HepG2 (cell line): Measurements from ENCODE around the gene ASB16. TPM values are rescaled to one million over a fixed set of nuclear protein-coding genes. Genes with fewer than 3 reads are reported as not detected.

Source experiments
- CBX5 ChIP-seq: sonication (generic); formaldehyde crosslinking; IDR thresholded peaks from 2 replicates; pipeline ENCODE4 v1.4.0; 2020; ENCODE audit warnings: missing genetic modification reagents, borderline replicate concordance
- ELF1 ChIP-seq: sonication (generic); formaldehyde crosslinking; IDR thresholded peaks from 2 replicates; pipeline ENCODE4 v1.4.0; 2020; ENCODE audit warnings: missing genetic modification reagents
- ELF3 ChIP-seq: IDR thresholded peaks from 2 replicates; pipeline ENCODE4 v1.6.1; 2016; ENCODE audit warnings: missing genetic modification reagents, missing compliant biosample characterization
- ERF ChIP-seq: IDR thresholded peaks from 2 replicates; pipeline ENCODE4 v1.6.1; 2018; ENCODE audit warnings: missing biosample characterization, missing genetic modification reagents
- NPAS2 ChIP-seq: sonication (generic); formaldehyde crosslinking; IDR thresholded peaks from 2 replicates; pipeline ENCODE4 v1.8.0; 2022; ENCODE audit warnings: mild to moderate bottlenecking, missing genetic modification reagents, borderline replicate concordance
- RARA ChIP-seq: IDR thresholded peaks from 2 replicates; pipeline ENCODE4 v1.6.1; 2016; ENCODE audit warnings: missing genetic modification reagents, missing compliant biosample characterization
- RARG ChIP-seq: sonication (generic); formaldehyde crosslinking; IDR thresholded peaks from 2 replicates; pipeline ENCODE4 v1.4.0; 2020; ENCODE audit warnings: low read depth, mild to moderate bottlenecking, missing genetic modification reagents
- RCOR2 ChIP-seq: IDR thresholded peaks from 2 replicates; pipeline ENCODE4 v1.6.1; 2016; ENCODE audit warnings: missing biosample characterization, missing genetic modification reagents
- SETDB1 ChIP-seq: sonication (generic); formaldehyde crosslinking; IDR thresholded peaks from 2 replicates; pipeline ENCODE4 v1.5.1; 2020; ENCODE audit warnings: missing genetic modification reagents, mild to moderate bottlenecking, borderline replicate concordance
- TBP ChIP-seq: sonication (generic); formaldehyde crosslinking; IDR thresholded peaks from 2 replicates; pipeline ENCODE4 v1.5.0; 2020; ENCODE audit warnings: missing genetic modification reagents
- TCF7 ChIP-seq: sonication (generic); IDR thresholded peaks from 2 replicates; pipeline ENCODE4 v1.6.1; 2016; ENCODE audit warnings: antibody characterized with exemption, low read depth
- ZBTB49 ChIP-seq: sonication (generic); formaldehyde crosslinking; IDR thresholded peaks from 2 replicates; pipeline ENCODE4 v1.4.0; 2020; ENCODE audit warnings: missing genetic modification reagents, borderline replicate concordance
- ZNF281 ChIP-seq: sonication (generic); formaldehyde crosslinking; IDR thresholded peaks from 2 replicates; pipeline ENCODE4 v1.4.0; 2020; ENCODE audit warnings: missing genetic modification reagents, borderline replicate concordance
- ZNF530 ChIP-seq: sonication (generic); formaldehyde crosslinking; IDR thresholded peaks from 2 replicates; pipeline ENCODE4 v1.5.0; 2020; ENCODE audit warnings: low read depth, mild to moderate bottlenecking, missing genetic modification reagents
- ZNF564 ChIP-seq: sonication (generic); formaldehyde crosslinking; IDR thresholded peaks from 2 replicates; pipeline ENCODE4 v1.8.1; 2023; ENCODE audit warnings: mild to moderate bottlenecking, missing genetic modification reagents
- ZNF724P ChIP-seq: sonication (generic); formaldehyde crosslinking; IDR thresholded peaks from 2 replicates; pipeline ENCODE4 v1.8.0; 2022; ENCODE audit warnings: missing genetic modification reagents, borderline replicate concordance
- ZNF891 ChIP-seq: sonication (generic); formaldehyde crosslinking; IDR thresholded peaks from 2 replicates; pipeline ENCODE4 v1.5.0; 2020; ENCODE audit warnings: mild to moderate bottlenecking, missing genetic modification reagents
- polyA plus RNA-seq, 8 experiments: library from polyadenylated mRNA; depleted of rRNA in 3 of 8; stranded (reverse) in 7 of 8; unstranded in 1 of 8; fragments of >200 nt; fragmentation: Illumina TruSeq in 4 of 8; extraction: Trizol in 4 of 8; gene quantifications; 2 replicates each; pipeline versions ENCODE4 v1.2.1 to v1.2.3, GENCODE V29; 2011 to 2016; ENCODE audit warnings: low read depth in 4 of 8, missing spikeins in 1 of 8, mixed read lengths in 1 of 8; ENCODE audit not compliant: insufficient read depth in 1 of 8
- total RNA-seq, 5 experiments: library from RNA; depleted of rRNA; stranded (reverse); fragments of >200 nt; fragmentation: Illumina TruSeq; extraction: Trizol; gene quantifications; 2 replicates each; pipeline ENCODE4 v1.2.3, GENCODE V29; 2016; ENCODE audit warnings: low read depth in 1 of 5
- TF ChIP-seq, protein P1 (sequence below): sonication (generic); formaldehyde crosslinking; IDR thresholded peaks from 2 replicates; pipeline ENCODE4 v1.4.0; 2020; ENCODE audit warnings: missing genetic modification reagents, mild to moderate bottlenecking, borderline replicate concordance
- TF ChIP-seq, protein P2 (sequence below): sonication (generic); formaldehyde crosslinking; IDR thresholded peaks from 2 replicates; pipeline ENCODE4 v1.8.0; 2022; ENCODE audit warnings: missing genetic modification reagents, mild to moderate bottlenecking, inconsistent platforms, borderline replicate concordance
- TF ChIP-seq, protein P3 (sequence below): sonication (generic); formaldehyde crosslinking; IDR thresholded peaks from 2 replicates; pipeline ENCODE4 v1.4.0; 2020; ENCODE audit warnings: missing genetic modification reagents, low read depth, mild to moderate bottlenecking, borderline replicate concordance

Gene ASB16
- total and polyA plus RNA-seq, 2 of the 13 experiments (the other 11 are each of a cell fraction or from before 2014, with no cell fraction given), result 0.07 TPM; not detected in 1

DNA sequence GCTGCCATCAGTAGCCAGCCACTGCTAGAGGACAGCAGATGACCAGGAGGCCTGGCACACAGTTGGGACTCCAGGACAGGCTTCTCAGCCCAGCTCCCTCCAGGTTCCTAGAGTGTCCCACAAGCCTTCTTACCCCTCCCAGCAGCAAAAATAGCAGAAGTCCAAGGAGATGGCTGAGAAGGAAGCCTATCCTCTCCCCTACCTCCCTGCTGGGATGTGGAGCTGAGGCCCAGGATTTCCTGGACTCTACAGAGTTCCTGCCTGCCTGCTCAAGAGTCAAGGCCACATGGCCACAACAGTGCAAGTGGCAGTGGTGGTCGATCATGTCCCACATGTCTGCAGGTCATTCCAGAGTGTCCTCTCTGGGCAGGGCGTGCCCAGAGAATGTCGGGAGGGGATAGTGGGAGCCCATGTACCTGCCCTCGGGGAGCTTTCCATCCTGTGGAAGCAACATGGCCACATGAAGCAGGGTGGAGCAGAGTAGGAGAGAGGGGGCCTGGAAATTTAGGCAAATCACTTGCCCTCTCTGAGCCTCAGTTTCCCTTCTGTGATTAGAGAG is 36.5 kb upstream of the ASB16 start (continued):
- TF ChIP-seq CBX5 (CRISPR knock-in tag) (peak; percentile 84; the same call in 1 of the 2 replicates), ZBTB49 (CRISPR knock-in tag) (no peak), RARA (CRISPR knock-in tag) (peak; percentile 92), RARG (CRISPR knock-in tag) (no peak), ELF1 (CRISPR knock-in tag) (peak; percentile 42; the same call in 1 of the 2 replicates), RCOR2 (CRISPR knock-in tag) (peak; percentile 48), ZNF281 (peak; percentile 57; the same call in 1 of the 2 replicates), TBP (no peak), SETDB1 (CRISPR knock-in tag) (no peak), ZNF530 (no peak), ZNF891 (CRISPR knock-in tag) (no peak; the same call in 1 of the 2 replicates), ELF3 (CRISPR knock-in tag) (peak; percentile 94), NPAS2 (CRISPR knock-in tag) (no peak), ZNF564 (no peak), ERF (CRISPR knock-in tag) (peak; percentile 57; the same call in 1 of the 2 replicates), ZNF724P (CRISPR knock-in tag) (no peak), TCF7 (no peak)
- TF ChIP-seq, protein P1, sequence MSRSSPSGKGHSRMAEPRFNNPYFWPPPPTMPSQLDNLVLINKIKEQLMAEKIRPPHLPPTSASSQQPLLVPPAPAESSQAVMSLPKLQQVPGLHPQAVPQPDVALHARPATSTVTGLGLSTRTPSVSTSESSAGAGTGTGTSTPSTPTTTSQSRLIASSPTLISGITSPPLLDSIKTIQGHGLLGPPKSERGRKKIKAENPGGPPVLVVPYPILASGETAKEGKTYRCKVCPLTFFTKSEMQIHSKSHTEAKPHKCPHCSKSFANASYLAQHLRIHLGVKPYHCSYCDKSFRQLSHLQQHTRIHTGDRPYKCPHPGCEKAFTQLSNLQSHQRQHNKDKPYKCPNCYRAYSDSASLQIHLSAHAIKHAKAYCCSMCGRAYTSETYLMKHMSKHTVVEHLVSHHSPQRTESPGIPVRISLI (CRISPR knock-in tag), result peak; percentile 70; the same call in 1 of the 2 replicates
- TF ChIP-seq, protein P2, sequence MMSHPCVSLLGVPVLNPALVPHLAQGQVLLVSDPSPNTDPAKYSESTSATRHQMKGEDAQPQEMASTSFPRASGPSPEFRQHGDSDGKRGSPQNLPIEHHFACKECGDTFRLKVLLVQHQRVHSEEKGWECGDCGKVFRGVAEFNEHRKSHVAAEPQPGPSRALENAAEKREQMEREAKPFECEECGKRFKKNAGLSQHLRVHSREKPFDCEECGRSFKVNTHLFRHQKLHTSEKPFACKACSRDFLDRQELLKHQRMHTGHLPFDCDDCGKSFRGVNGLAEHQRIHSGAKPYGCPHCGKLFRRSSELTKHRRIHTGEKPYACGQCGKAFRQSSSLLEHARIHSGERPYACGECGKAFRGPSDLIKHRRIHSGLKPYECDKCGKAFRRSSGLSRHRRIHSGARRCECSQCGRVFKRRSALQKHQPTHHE (CRISPR knock-in tag), result no peak
- TF ChIP-seq, protein P3, sequence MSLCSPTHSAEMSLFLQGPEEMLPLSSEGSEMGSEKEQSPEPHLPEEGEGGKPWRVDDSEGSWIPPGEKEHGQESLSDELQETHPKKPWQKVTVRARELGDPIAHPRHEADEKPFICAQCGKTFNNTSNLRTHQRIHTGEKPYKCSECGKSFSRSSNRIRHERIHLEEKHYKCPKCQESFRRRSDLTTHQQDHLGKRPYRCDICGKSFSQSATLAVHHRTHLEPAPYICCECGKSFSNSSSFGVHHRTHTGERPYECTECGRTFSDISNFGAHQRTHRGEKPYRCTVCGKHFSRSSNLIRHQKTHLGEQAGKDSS (CRISPR knock-in tag), result peak; percentile 97; the same call in 1 of the 2 replicates
